Tibial artery (tissue), 4 donors: ENCODE data around the gene MRPL48.

ENCODE experiments used
- DNase-seq, 2 donors: peaks; one replicate each; pipeline ENCODE4 v3.0.0-alpha.2; 2019
- H3K27ac ChIP-seq, 2 donors: fragments of 200-600 bp; sonication (generic) in 1 of 2; 1 replicate in 1 of 2; 2 replicates in 1 of 2; pipeline ENCODE4 v1.5.1; 2018 to 2019; ENCODE audit warnings: mild to moderate bottlenecking in 1 of 2
- H3K27me3 ChIP-seq, 2 donors: fragments of 200-600 bp; sonication (generic) in 1 of 2; one replicate each; pipeline versions ENCODE4 v1.5.1 to v1.6.0; 2016 to 2019
- H3K36me3 ChIP-seq, 3 donors: fragments of 200-600 bp; sonication (generic) in 2 of 3; one replicate each; pipeline ENCODE4 v1.5.1; 2016 to 2019; ENCODE audit warnings: mild to moderate bottlenecking in 2 of 3
- H3K4me1 ChIP-seq, 4 donors: fragments of 200-600 bp; sonication (generic) in 2 of 4; 1 replicate in 3 of 4; 2 replicates in 1 of 4; pipeline ENCODE4 v1.5.1; 2016 to 2019
- H3K4me3 ChIP-seq, 2 donors: fragments of 200-600 bp; sonication (generic) in 1 of 2; 1 replicate in 1 of 2; 2 replicates in 1 of 2; pipeline ENCODE4 v1.5.1; 2018 to 2019; ENCODE audit warnings: mild to moderate bottlenecking in 2 of 2
- H3K9me3 ChIP-seq, 3 donors: fragments of 200-600 bp; sonication (generic) in 1 of 3; one replicate each; pipeline ENCODE4 v1.5.1; 2016 to 2019
- intact Hi-C: fragments of 100-400 bp; cut with DNase I; formaldehyde crosslinking; loops from one replicate; pipeline ENCODE4 v1.15.0; 2023; ENCODE audit warnings: low total_unique reads
- TF ChIP-seq, protein P1 (sequence below), 2 experiments: fragments of 200-600 bp in 1 of 2; fragments of 450-650 bp in 1 of 2; IDR thresholded peaks; one replicate each; pipeline ENCODE4 v1.5.1; 2017 to 2019; ENCODE audit warnings: antibody characterized with exemption in 2 of 2, mild to moderate bottlenecking in 1 of 2, moderate library complexity in 1 of 2

The MRPL48 gene

DNA sequence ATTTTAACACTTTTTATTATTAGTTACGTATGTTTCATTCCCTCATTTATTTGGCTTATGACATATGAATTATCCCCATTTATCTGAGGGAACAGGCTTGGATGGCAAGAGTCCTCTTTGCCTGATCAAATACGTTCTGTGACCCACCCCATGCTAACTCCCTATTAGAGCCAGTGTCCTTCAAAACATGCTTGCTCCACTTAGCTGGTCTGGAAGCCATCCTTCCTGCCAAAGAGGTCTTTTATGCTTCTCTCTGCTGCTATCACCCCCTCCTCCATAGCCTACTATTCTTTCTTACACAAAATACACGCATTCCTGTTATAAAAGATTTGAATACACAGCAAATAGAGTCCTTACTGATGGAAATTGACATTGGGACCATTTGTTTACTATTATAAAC, 82.6 kb downstream of the MRPL48 start:
- H3K36me3 ChIP-seq, result peaks cover 9 to 33% (median 27%) of the 10 kb centered on the region in 3 donors
- intact Hi-C loops, result no loop called here
- TF ChIP-seq, protein P1, sequence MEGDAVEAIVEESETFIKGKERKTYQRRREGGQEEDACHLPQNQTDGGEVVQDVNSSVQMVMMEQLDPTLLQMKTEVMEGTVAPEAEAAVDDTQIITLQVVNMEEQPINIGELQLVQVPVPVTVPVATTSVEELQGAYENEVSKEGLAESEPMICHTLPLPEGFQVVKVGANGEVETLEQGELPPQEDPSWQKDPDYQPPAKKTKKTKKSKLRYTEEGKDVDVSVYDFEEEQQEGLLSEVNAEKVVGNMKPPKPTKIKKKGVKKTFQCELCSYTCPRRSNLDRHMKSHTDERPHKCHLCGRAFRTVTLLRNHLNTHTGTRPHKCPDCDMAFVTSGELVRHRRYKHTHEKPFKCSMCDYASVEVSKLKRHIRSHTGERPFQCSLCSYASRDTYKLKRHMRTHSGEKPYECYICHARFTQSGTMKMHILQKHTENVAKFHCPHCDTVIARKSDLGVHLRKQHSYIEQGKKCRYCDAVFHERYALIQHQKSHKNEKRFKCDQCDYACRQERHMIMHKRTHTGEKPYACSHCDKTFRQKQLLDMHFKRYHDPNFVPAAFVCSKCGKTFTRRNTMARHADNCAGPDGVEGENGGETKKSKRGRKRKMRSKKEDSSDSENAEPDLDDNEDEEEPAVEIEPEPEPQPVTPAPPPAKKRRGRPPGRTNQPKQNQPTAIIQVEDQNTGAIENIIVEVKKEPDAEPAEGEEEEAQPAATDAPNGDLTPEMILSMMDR (IDR thresholded peaks at IDR 0.05), result no peak

DNA sequence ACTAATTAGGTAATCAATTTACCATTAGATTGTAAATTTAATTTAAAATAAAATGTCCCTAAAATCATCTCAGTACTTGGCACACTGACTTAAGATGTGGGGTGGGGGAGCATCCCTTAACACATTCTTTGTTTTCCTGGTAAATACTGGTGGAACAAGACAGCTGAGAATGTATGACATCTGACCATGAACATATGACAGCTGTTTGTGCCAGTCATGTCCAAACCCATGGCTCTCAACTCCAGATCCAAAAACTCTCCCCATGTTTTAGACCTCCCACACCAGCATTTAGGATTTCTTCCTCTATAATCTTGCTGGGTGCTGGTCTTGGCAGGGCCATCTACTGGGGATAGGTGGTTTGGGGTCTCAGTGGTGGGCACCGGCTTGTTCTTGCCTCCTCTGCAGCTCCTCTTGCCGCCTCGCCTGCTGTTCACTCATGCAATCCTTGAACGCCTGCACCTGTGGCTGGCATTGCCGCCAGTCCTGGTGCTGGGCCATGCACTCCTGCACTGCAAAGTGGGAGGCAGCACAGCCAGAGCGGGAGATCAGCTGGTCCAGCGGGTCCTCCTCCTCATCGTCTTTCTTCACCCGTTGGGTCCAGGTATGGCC, 85.2 kb downstream of the MRPL48 start:
- H3K9me3 ChIP-seq, result no peaks in the 10 kb centered on the region
- peaks cover 9 to 32% (median 25%) of the 10 kb centered on the region in 3 donors for H3K36me3 ChIP-seq
- H3K4me1 ChIP-seq, result peaks cover 0 to 22% (median 18%) of the 10 kb centered on the region in 4 donors
- no peak overlapping the region for H3K4me3 ChIP-seq
- no peak for DNase-seq
- TF ChIP-seq, protein P1 (IDR thresholded peaks at IDR 0.05), result no peak
- H3K27ac ChIP-seq, result no peak overlapping the region
- no peaks in the 10 kb centered on the region for H3K27me3 ChIP-seq
- intact Hi-C loops, result no loop called here

More for the DNA sequence above, 82.6 kb downstream of the MRPL48 start:
- Histone ChIP-seq H3K9me3 (no peaks in the 10 kb centered on the region), H3K27ac (no peak overlapping the region), H3K27me3 (no peaks in the 10 kb centered on the region), H3K4me1 (peaks cover 0 to 6% (median 4%) of the 10 kb centered on the region in 4 donors), H3K4me3 (no peak overlapping the region)
- no peak for DNase-seq

DNA sequence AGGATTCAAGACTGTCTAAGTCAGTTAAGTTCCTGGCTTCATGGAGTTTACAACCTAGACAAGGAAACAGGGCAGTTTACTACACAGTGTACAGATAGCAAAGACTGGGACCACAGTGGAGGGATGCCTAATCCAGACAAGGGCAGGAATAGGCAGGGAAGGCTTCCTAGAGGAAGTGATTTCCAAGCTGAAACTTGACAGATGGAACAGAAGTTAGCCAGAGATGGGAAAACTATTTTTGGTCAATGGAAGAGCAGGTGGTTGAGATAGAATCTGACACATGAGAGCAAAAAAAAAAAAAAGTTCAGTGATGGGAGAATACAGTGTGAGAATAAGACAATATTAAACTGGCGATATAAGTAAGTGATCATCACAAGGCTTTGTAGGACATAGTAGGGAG, 87.7 kb downstream of the MRPL48 start:
- H3K4me1 ChIP-seq, result peaks cover 0 to 22% (median 18%) of the 10 kb centered on the region in 4 donors
- intact Hi-C loops, result loop anchor here (5.0 kb wide), 1 partner anchor 88 kb away; the partner anchor contains the start of gene MRPL48
- peaks cover 9 to 32% (median 25%) of the 10 kb centered on the region in 3 donors for H3K36me3 ChIP-seq
- no peak for DNase-seq
- H3K27ac ChIP-seq, result no peak overlapping the region
- TF ChIP-seq, protein P1 (IDR thresholded peaks at IDR 0.05), result no peak
- H3K27me3 ChIP-seq, result no peaks in the 10 kb centered on the region
- no peaks in the 10 kb centered on the region for H3K9me3 ChIP-seq
- H3K4me3 ChIP-seq, result peak overlapping the region; percentile 83

DNA sequence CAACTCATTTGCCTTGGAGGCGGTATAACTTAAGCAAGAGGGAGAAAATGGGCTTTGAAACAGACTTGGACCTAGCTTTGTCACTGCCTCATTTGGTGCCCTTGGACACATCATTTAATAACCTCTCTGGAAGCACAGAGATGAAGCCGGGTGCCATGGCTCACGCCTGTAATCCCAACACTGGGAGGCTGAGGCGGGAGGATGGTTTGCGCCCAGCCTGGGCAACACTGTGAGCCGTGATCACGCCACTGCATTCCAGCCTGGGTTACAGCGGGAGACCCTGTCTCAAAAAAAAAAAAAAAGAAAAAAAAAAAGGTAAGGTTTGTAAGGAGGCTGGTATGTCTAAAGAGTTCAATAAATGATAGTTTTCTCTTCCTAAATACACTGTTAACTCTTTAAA, 88.2 kb downstream of the MRPL48 start:
- no peaks in the 10 kb centered on the region for H3K9me3 ChIP-seq
- peak overlapping the region; percentile 83 for H3K4me3 ChIP-seq
- peaks cover 9 to 32% (median 25%) of the 10 kb centered on the region in 3 donors for H3K36me3 ChIP-seq
- H3K27ac ChIP-seq, result peak overlapping the region; percentile 80 to 86
- no peaks in the 10 kb centered on the region for H3K27me3 ChIP-seq
- DNase-seq, result no peak
- TF ChIP-seq, protein P1 (IDR thresholded peaks at IDR 0.05), result no peak
- intact Hi-C loops, result loop anchor here (5.0 kb wide), 1 partner anchor 89 kb away; the partner anchor contains the start of gene MRPL48
- peaks cover 0 to 22% (median 18%) of the 10 kb centered on the region in 4 donors for H3K4me1 ChIP-seq

DNA sequence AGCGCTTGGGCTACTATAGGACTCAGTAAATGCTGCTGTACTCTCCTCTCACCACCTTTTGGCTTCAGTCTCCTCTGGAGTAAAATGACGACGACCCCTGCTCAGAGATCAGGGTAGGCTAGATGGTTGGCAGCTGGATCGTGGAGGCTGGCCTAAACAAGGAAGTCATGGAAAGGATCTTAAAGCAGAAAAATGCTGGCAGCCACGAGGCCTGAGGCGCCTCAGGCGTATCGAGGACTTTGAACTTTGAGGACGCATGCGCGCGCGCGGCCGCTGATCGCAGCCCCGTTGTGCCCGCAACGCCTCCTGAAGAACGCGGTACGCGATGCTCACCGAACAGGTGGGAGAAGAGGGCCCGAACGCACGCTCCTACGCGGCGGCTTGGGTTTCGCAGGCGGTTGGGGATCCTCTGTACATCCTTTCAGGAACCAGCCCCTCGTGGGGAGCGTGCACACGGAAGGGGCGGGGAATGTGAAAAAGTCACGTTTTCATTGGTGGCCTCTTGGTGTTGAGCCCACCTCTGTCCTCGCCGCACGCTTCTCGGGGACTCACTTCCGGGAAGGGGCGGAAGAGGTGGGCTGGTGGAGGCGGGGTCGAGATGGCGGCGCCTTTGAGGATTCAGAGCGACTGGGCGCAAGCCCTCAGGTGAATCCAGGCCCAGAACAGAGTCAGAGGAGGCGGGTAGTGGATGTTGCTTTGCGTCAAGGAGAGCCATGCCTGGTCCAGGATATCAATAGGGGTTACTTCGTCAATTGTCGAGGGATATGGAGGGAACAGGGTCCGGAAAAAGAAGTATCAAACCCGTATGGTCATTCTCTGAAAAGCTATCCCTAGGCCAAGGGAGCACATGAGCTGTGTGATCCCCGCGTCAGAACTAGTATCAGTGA, 89.0 kb downstream of the MRPL48 start, which contains the start of the genes COA4 and PAAF1:
TSS of gene COA4 (minus strand) at position 423 of the 887 bp plus-strand sequence. CDS start 3,468 bp downstream, outside the sequence.
TSS of gene PAAF1 (plus strand) at position 576 of the 887 bp plus-strand sequence. CDS start at position 599, 23 bp downstream.
- Histone ChIP-seq H3K4me1 (peaks cover 0 to 22% (median 18%) of the 10 kb centered on the region in 4 donors), H3K4me3 (peak within 1 kb of the TSS; percentile 83), H3K9me3 (no peaks in the 10 kb centered on the region), H3K27ac (peak within 1 kb of the TSS; percentile 80 to 86), H3K36me3 (peaks cover 9 to 29% (median 24%) of the 10 kb centered on the region in 3 donors), H3K27me3 (no peaks in the 10 kb centered on the region)
- DNase-seq, result peak; percentile 94 to 96
- TF ChIP-seq, protein P1 (IDR thresholded peaks at IDR 0.05), result no peak
- intact Hi-C loops, result loop anchor here (5.0 kb wide), 1 partner anchor 89 kb away; the partner anchor contains the start of gene MRPL48
